Stimulated activated CD4-positive, alpha-beta T cell treated with anti-CD3 and anti-CD28 coated beads, Interleukin-4, amount 100 ng/mL, for 1 hour (primary cell): ENCODE results near the gene ARVCF.

ENCODE experiments used
- DNase-seq: peaks from one replicate; pipeline ENCODE4 v3.0.0-alpha.2; 2020

The ARVCF gene

GRCh38 chr22:19998232-19998951, 18.2 kb downstream of the ARVCF start:
- DNase-seq, result no peak

GRCh38 chr22:19997561-19998231, 18.9 kb downstream of the ARVCF start:
- DNase-seq, result no peak

GRCh38 chr22:19996694-19997384, 19.8 kb downstream of the ARVCF start:
- DNase-seq, result no peak

GRCh38 chr22:19995611-19996339, 20.8 kb downstream of the ARVCF start:
- DNase-seq, result no peak

GRCh38 chr22:19994851-19995610, 21.6 kb downstream of the ARVCF start:
- no peak for DNase-seq

- no peak for DNase-seq
These were observed 22.7 kb downstream of the ARVCF start for GRCh38 chr22:19993926-19994325.

- DNase-seq, result no peak
These were observed 23.7 kb downstream of the ARVCF start for GRCh38 chr22:19992921-19993355.

GRCh38 chr22:19992481-19992911, 24.1 kb downstream of the ARVCF start:
- no peak for DNase-seq

- no peak for DNase-seq
These were observed 24.8 kb downstream of the ARVCF start for GRCh38 chr22:19991645-19992451.

GRCh38 chr22:19991395-19991644, 25.3 kb downstream of the ARVCF start:
- DNase-seq, result no peak

- no peak for DNase-seq
These were observed 25.8 kb downstream of the ARVCF start for GRCh38 chr22:19990609-19991394.

GRCh38 chr22:19990188-19990587, 26.4 kb downstream of the ARVCF start:
- no peak for DNase-seq

GRCh38 chr22:19989725-19990067, 26.9 kb downstream of the ARVCF start:
- DNase-seq, result no peak

- DNase-seq, result no peak
These were observed 27.5 kb downstream of the ARVCF start for GRCh38 chr22:19988965-19989724.

- no peak for DNase-seq
These were observed 28.3 kb downstream of the ARVCF start for GRCh38 chr22:19988331-19988808.

- DNase-seq, result no peak
These were observed 29.0 kb downstream of the ARVCF start for GRCh38 chr22:19987394-19988306.

- DNase-seq, result peak; percentile 61
These were observed 29.9 kb downstream of the ARVCF start for GRCh38 chr22:19986410-19987341.

GRCh38 chr22:19986011-19986409, 30.6 kb downstream of the ARVCF start:
- DNase-seq, result no peak
